Activated naive CD4-positive, alpha-beta T cell treated with anti-CD3 and anti-CD28 coated beads, Interleukin-2, amount 10 ng/mL, durations not matched to agents 7 days and 5 days (primary cell): ENCODE results near the gene TOM1L2.

ENCODE experiments used
- CTCF ChIA-PET: fragments of 350-600 bp; sonication (Branson Sonifier 250); formaldehyde crosslinking; loops from one replicate; lab custom pipeline; 2021; ENCODE audit warnings: antibody characterized with exemption; lab: Charles Lee
- DNase-seq: peaks from one replicate; pipeline ENCODE4 v3.0.0-alpha.2; 2020
- H3K27ac Mint-ChIP-seq: one replicate; pipeline ENCODE4 v1.8.0; 2021; ENCODE audit warnings: mild to moderate bottlenecking, moderate library complexity, mixed read lengths
- H3K27me3 Mint-ChIP-seq: one replicate; pipeline ENCODE4 v1.8.0; 2021; ENCODE audit warnings: mild to moderate bottlenecking, mixed read lengths
- H3K36me3 Mint-ChIP-seq: one replicate; pipeline ENCODE4 v1.8.0; 2021; ENCODE audit warnings: mixed read lengths
- H3K4me1 Mint-ChIP-seq: one replicate; pipeline ENCODE4 v1.8.0; 2021; ENCODE audit warnings: mixed read lengths
- H3K4me3 Mint-ChIP-seq: one replicate; pipeline ENCODE4 v1.8.0; 2021; ENCODE audit warnings: mild to moderate bottlenecking, moderate library complexity, mixed read lengths
- H3K9me3 Mint-ChIP-seq: one replicate; pipeline ENCODE4 v1.8.0; 2021; ENCODE audit warnings: mixed read lengths

TOM1L2 gene

GRCh38 chr17:17798010-17798556, 174.1 kb downstream of the TOM1L2 start:
- Mint-ChIP-seq H3K9me3 (no peaks in the 10 kb centered on the region), H3K27ac (no peak overlapping the region), H3K4me1 (peaks cover 11% of the 10 kb centered on the region), H3K36me3 (peaks cover 9% of the 10 kb centered on the region), H3K27me3 (no peaks in the 10 kb centered on the region), H3K4me3 (no peak overlapping the region)
- CTCF ChIA-PET, result no interaction called here
- no peak for DNase-seq

GRCh38 chr17:17797119-17797809, 174.9 kb downstream of the TOM1L2 start:
- H3K9me3 Mint-ChIP-seq, result no peaks in the 10 kb centered on the region
- H3K4me1 Mint-ChIP-seq, result peaks cover 19% of the 10 kb centered on the region
- H3K4me3 Mint-ChIP-seq, result no peak overlapping the region
- CTCF ChIA-PET, result no interaction called here
- peaks cover 9% of the 10 kb centered on the region for H3K36me3 Mint-ChIP-seq
- no peak for DNase-seq
- H3K27ac Mint-ChIP-seq, result no peak overlapping the region
- H3K27me3 Mint-ChIP-seq, result no peaks in the 10 kb centered on the region

- H3K27me3 Mint-ChIP-seq, result no peaks in the 10 kb centered on the region
- no peak overlapping the region for H3K4me3 Mint-ChIP-seq
- H3K27ac Mint-ChIP-seq, result no peak overlapping the region
- H3K9me3 Mint-ChIP-seq, result no peaks in the 10 kb centered on the region
- peaks cover 12% of the 10 kb centered on the region for H3K36me3 Mint-ChIP-seq
- peaks cover 24% of the 10 kb centered on the region for H3K4me1 Mint-ChIP-seq
- CTCF ChIA-PET, result no interaction called here
- no peak for DNase-seq
Observed at GRCh38 chr17:17796787-17797061, 175.5 kb downstream of the TOM1L2 start.

GRCh38 chr17:17795946-17796786, 176.0 kb downstream of the TOM1L2 start:
- no peaks in the 10 kb centered on the region for H3K9me3 Mint-ChIP-seq
- CTCF ChIA-PET, result no interaction called here
- peaks cover 30% of the 10 kb centered on the region for H3K4me1 Mint-ChIP-seq
- H3K27ac Mint-ChIP-seq, result no peak overlapping the region
- no peak overlapping the region for H3K4me3 Mint-ChIP-seq
- peaks cover 12% of the 10 kb centered on the region for H3K36me3 Mint-ChIP-seq
- no peaks in the 10 kb centered on the region for H3K27me3 Mint-ChIP-seq
- no peak for DNase-seq

GRCh38 chr17:17795296-17795695, 176.9 kb downstream of the TOM1L2 start:
- CTCF ChIA-PET, result interaction anchor here (1.2 kb wide), 1 partner anchor 67 kb away, joined by 3 read pairs; no protein-coding TSS in a partner anchor
- no peak overlapping the region for H3K27ac Mint-ChIP-seq
- H3K27me3 Mint-ChIP-seq, result no peaks in the 10 kb centered on the region
- H3K4me3 Mint-ChIP-seq, result no peak overlapping the region
- H3K9me3 Mint-ChIP-seq, result no peaks in the 10 kb centered on the region
- H3K4me1 Mint-ChIP-seq, result peaks cover 30% of the 10 kb centered on the region
- no peak for DNase-seq
- H3K36me3 Mint-ChIP-seq, result peaks cover 12% of the 10 kb centered on the region

GRCh38 chr17:17794382-17794781, 177.8 kb downstream of the TOM1L2 start:
- peaks cover 12% of the 10 kb centered on the region for H3K36me3 Mint-ChIP-seq
- no peaks in the 10 kb centered on the region for H3K9me3 Mint-ChIP-seq
- H3K4me3 Mint-ChIP-seq, result no peak overlapping the region
- peaks cover 30% of the 10 kb centered on the region for H3K4me1 Mint-ChIP-seq
- H3K27me3 Mint-ChIP-seq, result no peaks in the 10 kb centered on the region
- DNase-seq, result no peak
- no peak overlapping the region for H3K27ac Mint-ChIP-seq
- CTCF ChIA-PET, result interaction anchor here (0.6 to 1.2 kb wide), 2 partner anchors 17 to 67 kb away, joined by 3 read pairs; no protein-coding TSS in a partner anchor
